Esophagus squamous epithelium (tissue), 5 donors: Measurements from ENCODE around the gene MRPL54. TPM values are rescaled to one million over a fixed set of nuclear protein-coding genes. Genes with fewer than 3 reads are reported as not detected.

Experiments used
- DNase-seq: peaks from one replicate; lab custom pipeline; 2025; lab: John Stamatoyannopoulos, UW
- H3K27ac ChIP-seq, 4 donors: fragments of 200-600 bp; sonication (generic); one replicate each; pipeline ENCODE4 v1.5.1; 2016 to 2019; ENCODE audit warnings: mild to moderate bottlenecking in 1 of 4
- H3K27me3 ChIP-seq, 4 donors: fragments of 200-600 bp; sonication (generic); 1 replicate in 3 of 4; 2 replicates in 1 of 4; pipeline versions ENCODE4 v1.5.1 to v1.6.0; 2017 to 2021; ENCODE audit warnings: antibody characterized with exemption in 1 of 4
- H3K36me3 ChIP-seq, 3 donors: fragments of 200-600 bp; sonication (generic); one replicate each; pipeline ENCODE4 v1.5.1; 2016 to 2019
- H3K4me1 ChIP-seq, 3 donors: fragments of 200-600 bp; sonication (generic); one replicate each; pipeline ENCODE4 v1.5.1; 2017 to 2019
- H3K4me3 ChIP-seq, 4 donors: fragments of 200-600 bp; sonication (generic); 1 replicate in 3 of 4; 2 replicates in 1 of 4; pipeline ENCODE4 v1.5.1; 2016 to 2019; ENCODE audit warnings: mild to moderate bottlenecking in 2 of 4, moderate library complexity in 1 of 4
- H3K9me3 ChIP-seq, 3 donors: fragments of 200-600 bp; sonication (generic); one replicate each; pipeline ENCODE4 v1.5.1; 2016 to 2019
- CTCF ChIP-seq, 6 experiments: fragments of 450-650 bp in 4 of 6; fragments of 200-600 bp in 2 of 6; sonication (generic) in 2 of 6; IDR thresholded peaks; one replicate each; pipeline ENCODE4 v1.5.1; 2016 to 2019; ENCODE audit warnings: antibody characterized with exemption in 6 of 6, mild to moderate bottlenecking in 4 of 6, moderate library complexity in 4 of 6
- POLR2A ChIP-seq, 4 donors: fragments of 450-650 bp; IDR thresholded peaks; one replicate each; pipeline ENCODE4 v1.6.1; 2017; ENCODE audit warnings: antibody characterized with exemption in 4 of 4, mild to moderate bottlenecking in 4 of 4, moderate library complexity in 3 of 4
- WGBS, 2 donors: methylation state at CpG; one replicate each; pipeline ENCODE4 v1.1.5; 2018; 5-methylcytosine and 5-hydroxymethylcytosine counted together
- intact Hi-C: fragments of 100-400 bp; cut with DNase I; formaldehyde crosslinking; loops from one replicate; pipeline ENCODE4 v1.15.0; 2022
- total RNA-seq, 4 donors: library from RNA; depleted of rRNA; stranded (reverse); fragments of >200 nt; gene quantifications; one replicate each; pipeline ENCODE4 v1.1.0, GENCODE V29; 2016
- donor health status: DM: yes; HTN: yes; CAD: no.

Gene MRPL54
- total RNA-seq, 4 donors from 2014 or later = 50.2 to 79.9 (median 60.9) TPM

DNA sequence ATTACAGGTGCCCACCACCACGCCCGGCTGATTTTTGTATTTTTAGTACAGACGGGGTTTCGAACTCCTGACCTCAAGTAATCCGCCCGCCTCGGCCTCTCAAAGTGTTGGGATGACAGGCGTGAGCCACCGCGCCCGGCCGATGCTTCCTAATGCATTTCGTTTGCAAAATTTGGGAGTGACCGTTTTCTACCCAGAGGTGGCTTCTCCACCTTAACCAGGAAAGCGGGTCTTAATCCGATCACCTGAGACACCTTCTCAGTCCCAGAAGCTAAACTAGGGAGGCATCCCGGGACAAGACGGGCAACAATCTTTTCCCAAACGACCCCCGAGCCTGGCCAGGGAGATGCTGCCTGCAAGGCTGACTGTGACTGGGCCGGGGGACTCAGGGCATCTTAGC is 38.5 kb downstream of the MRPL54 start:
- Histone ChIP-seq H3K27ac (no peak overlapping the region), H3K4me3 (peak overlapping the region in 2 of 4 donors; percentile 18 to 53), H3K36me3 (no peaks in the 10 kb centered on the region), H3K9me3 (no peaks in the 10 kb centered on the region), H3K27me3 (peaks cover 0 to 77% (median 0%) of the 10 kb centered on the region in 4 donors), H3K4me1 (peaks cover 10 to 15% (median 12%) of the 10 kb centered on the region in 3 donors)
- intact Hi-C loops = no loop called here
- DNase-seq = no peak
- WGBS, 2 donors = 37 to 51% methylated on average over 4 to 5 of the region's 21 CpGs
- TF ChIP-seq POLR2A (IDR thresholded peaks at IDR 0.05) (no peak), CTCF (IDR thresholded peaks at IDR 0.05) (no peak)

DNA sequence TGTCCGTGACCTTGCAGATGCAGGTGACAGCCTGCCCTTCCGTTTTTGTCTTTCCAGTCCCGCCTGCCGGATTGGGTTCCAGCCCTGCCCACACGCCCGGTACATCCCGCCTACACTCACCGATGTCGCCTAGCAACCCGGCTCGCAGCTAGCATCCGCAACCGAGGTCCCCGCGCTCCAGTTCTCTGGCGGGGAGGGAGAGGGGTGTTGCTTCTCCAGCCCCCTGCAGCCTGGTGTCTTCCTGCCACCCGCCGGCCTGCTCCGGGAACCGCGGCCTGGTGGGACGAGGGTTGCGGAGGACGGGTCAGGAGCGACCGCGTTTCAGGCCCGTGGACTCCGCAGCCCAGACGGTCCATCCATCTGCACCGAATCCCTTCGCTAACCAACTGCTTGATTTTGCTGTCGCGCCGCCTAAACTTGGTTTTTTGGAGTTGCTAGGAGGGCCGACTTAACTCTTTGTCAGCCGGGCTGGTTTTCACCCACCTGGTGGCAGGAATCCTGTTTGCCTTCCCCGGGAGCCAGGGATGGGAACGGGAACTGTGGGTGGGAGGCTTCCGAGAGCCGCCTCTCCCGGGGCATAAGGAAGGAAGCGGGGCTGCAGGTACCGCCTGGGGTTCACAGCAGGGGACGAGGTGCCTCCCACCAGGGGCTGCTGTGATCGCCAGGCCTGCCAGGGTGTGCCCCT is 39.1 kb downstream of the MRPL54 start:
- TF ChIP-seq POLR2A (IDR thresholded peaks at IDR 0.05) (no peak), CTCF (IDR thresholded peaks at IDR 0.05) (peak in 1 of 6 experiments; percentile 13)
- H3K4me1 ChIP-seq = peaks cover 10 to 15% (median 12%) of the 10 kb centered on the region in 3 donors
- peak overlapping the region in 2 of 4 donors; percentile 18 to 53 for H3K4me3 ChIP-seq
- no peak overlapping the region for H3K27ac ChIP-seq
- peaks cover 0 to 75% (median 0%) of the 10 kb centered on the region in 4 donors for H3K27me3 ChIP-seq
- H3K36me3 ChIP-seq = no peaks in the 10 kb centered on the region
- DNase-seq = no peak
- H3K9me3 ChIP-seq = no peaks in the 10 kb centered on the region
- WGBS, 2 donors = 7% methylated on average over 3 of the region's 46 CpGs; no CpG with 5 or more reads in 1 of the 2 donors
- intact Hi-C loops = no loop called here

DNA sequence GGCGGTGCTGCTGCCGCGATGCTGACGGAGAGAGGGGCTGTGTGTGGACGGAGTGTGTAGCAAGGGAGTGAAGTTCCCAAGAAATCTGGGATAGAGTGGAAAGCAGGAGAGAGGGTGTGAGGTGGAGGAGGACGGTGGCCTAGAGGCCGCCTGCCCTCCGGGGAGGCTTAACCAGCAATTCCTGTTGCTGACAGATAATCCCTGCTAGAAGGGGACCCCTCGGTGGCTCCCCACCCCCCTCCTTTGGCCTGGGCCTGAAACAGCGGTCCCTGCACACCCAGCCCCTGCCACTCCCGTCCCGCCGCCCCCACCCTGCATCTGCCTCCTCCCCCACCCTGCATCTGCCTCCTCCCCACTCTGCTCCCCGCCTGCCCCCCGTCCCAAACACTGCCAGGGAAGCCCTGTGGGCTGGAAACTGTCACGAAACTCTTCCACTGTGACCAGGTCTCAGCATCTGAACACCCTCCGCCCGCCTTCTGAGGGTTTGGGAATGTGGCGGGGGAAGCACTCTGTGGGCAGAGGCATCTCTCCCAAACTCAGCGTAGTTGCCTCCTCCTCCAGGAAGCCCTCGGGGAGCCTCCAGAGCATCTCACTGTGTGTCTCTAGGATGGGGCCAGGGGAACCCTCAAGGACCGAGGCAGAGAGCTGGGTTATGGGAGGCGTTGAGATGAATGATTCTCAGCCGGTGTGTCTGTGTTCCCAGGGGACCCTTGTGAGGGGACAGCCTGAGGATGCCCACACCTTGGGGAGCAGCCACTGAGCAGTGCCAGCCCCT is 40.8 kb downstream of the MRPL54 start:
- intact Hi-C loops = no loop called here
- DNase-seq = no peak
- Histone ChIP-seq H3K27me3 (peaks cover 0 to 60% (median 0%) of the 10 kb centered on the region in 4 donors), H3K36me3 (no peaks in the 10 kb centered on the region), H3K27ac (no peak overlapping the region), H3K4me1 (peaks cover 10 to 16% (median 12%) of the 10 kb centered on the region in 3 donors), H3K4me3 (no peak overlapping the region), H3K9me3 (no peaks in the 10 kb centered on the region)
- no peak for TF ChIP-seq CTCF (IDR thresholded peaks at IDR 0.05)
- no peak for TF ChIP-seq POLR2A (IDR thresholded peaks at IDR 0.05)
- 77 to 85% methylated on average over 11 to 13 of the region's 24 CpGs for WGBS, 2 donors

- H3K27ac ChIP-seq = no peak overlapping the region
- no peak for DNase-seq
- WGBS, 2 donors = 58 to 71% methylated on average over 4 of the region's 10 CpGs
- peaks cover 10 to 20% (median 12%) of the 10 kb centered on the region in 3 donors for H3K4me1 ChIP-seq
- no peaks in the 10 kb centered on the region for H3K36me3 ChIP-seq
- H3K4me3 ChIP-seq = no peak overlapping the region
- no peaks in the 10 kb centered on the region for H3K9me3 ChIP-seq
- intact Hi-C loops = no loop called here
- H3K27me3 ChIP-seq = peaks cover 0 to 53% (median 0%) of the 10 kb centered on the region in 4 donors
- TF ChIP-seq CTCF (IDR thresholded peaks at IDR 0.05) = no peak
- no peak for TF ChIP-seq POLR2A (IDR thresholded peaks at IDR 0.05)
Measured at GRCh38 chr19:3803986-3804385, 41.5 kb downstream of the MRPL54 start.

DNA sequence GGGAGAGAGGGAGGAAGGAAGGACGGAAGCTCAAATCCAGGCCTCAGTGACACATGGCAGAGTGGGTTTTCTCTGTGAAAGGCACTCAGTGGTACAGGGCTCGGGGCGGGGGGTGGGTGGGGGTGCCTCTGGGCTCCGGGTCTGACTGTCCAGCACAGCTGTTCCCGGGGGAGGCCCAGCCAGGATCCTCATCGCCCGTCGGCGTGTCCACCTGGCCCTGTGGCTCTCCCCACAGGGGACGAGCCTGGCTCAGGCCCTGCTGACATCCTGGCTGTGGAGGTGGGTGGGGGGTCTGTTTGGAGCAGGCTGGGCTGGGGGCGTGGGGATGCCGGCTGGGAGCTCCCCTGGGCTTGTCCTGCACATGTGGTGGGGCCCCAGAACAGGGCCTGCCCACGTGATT is 41.9 kb downstream of the MRPL54 start:
- no peak for TF ChIP-seq CTCF (IDR thresholded peaks at IDR 0.05)
- Histone ChIP-seq H3K9me3 (no peaks in the 10 kb centered on the region), H3K4me1 (peaks cover 10 to 20% (median 12%) of the 10 kb centered on the region in 3 donors)

More for the DNA sequence above, 41.9 kb downstream of the MRPL54 start:
- intact Hi-C loops = no loop called here
- H3K4me3 ChIP-seq = no peak overlapping the region
- H3K27me3 ChIP-seq = peaks cover 0 to 49% (median 0%) of the 10 kb centered on the region in 4 donors
- no peaks in the 10 kb centered on the region for H3K36me3 ChIP-seq
- WGBS, 2 donors = 57% methylated on average over 7 of the region's 13 CpGs; no CpG with 5 or more reads in 1 of the 2 donors
- no peak for DNase-seq
- no peak overlapping the region for H3K27ac ChIP-seq
